H1 (cell line): Measurements from ENCODE around the gene CCDC9B. TPM values are rescaled to one million over a fixed set of nuclear protein-coding genes. Genes with fewer than 3 reads are reported as not detected.

Source experiments
- SP2 ChIP-seq: IDR thresholded peaks from 2 replicates; pipeline ENCODE4 v1.6.1; 2012; ENCODE audit warnings: mild to moderate bottlenecking, low read length, inconsistent platforms
- TBP ChIP-seq: IDR thresholded peaks from 2 replicates; pipeline ENCODE4 v1.6.1; 2011; ENCODE audit warnings: low read depth, low read length, improper control_type of control experiment
- YY1 ChIP-seq: IDR thresholded peaks from 2 replicates; pipeline ENCODE4 v1.6.1; 2011; ENCODE audit warnings: low read depth, mild to moderate bottlenecking, low read length
- ZNF274 ChIP-seq: IDR thresholded peaks from 2 replicates; pipeline ENCODE4 v1.7.0; 2012; ENCODE audit warnings: low read length, borderline replicate concordance; ENCODE audit errors: extremely low read depth
- polyA plus RNA-seq, 7 experiments: library from polyadenylated mRNA; depleted of rRNA in 3 of 7; stranded (reverse) in 5 of 7; unstranded in 2 of 7; fragments of >200 nt in 5 of 7; fragments of 200-250 nt in 2 of 7; gene quantifications; 1 replicate in 5 of 7; 2 replicates in 1 of 7; 4 replicates in 1 of 7; pipeline versions ENCODE4 v1.2.1 to v1.2.3, GENCODE V29; 2011 to 2013; ENCODE audit warnings: missing spikeins in 2 of 7, mixed read lengths in 2 of 7
- total RNA-seq: library from RNA; stranded (reverse); fragmentation: NEBNext Ultra II Directional; extraction: Animal tissue kit (Norgen Biotek cat#: 25700); gene quantifications from 2 replicates; pipeline ENCODE4 v1.2.1, GENCODE V29; 2021

The CCDC9B gene
- total and polyA plus RNA-seq, 2 of the 8 experiments (the other 6 are each of a cell fraction or from before 2014, with no cell fraction given): 0.45 to 0.78 TPM

GRCh38 chr15:40282147-40282868, 58.4 kb downstream of the CCDC9B start (continued):
- TF ChIP-seq ZNF274 (no peak), YY1 (0 out of 2 replicates have a peak, but pooled peaks have one; percentile 4), SP2 (no peak), TBP (no peak)
